ENCODE data around the gene SORCS3.
"Not testable (repeated sequence)": the region's sequence is repeated elsewhere in the genome, so short reads cannot be mapped to it uniquely, and the experiment has no call there.

The SORCS3 gene

DNA sequence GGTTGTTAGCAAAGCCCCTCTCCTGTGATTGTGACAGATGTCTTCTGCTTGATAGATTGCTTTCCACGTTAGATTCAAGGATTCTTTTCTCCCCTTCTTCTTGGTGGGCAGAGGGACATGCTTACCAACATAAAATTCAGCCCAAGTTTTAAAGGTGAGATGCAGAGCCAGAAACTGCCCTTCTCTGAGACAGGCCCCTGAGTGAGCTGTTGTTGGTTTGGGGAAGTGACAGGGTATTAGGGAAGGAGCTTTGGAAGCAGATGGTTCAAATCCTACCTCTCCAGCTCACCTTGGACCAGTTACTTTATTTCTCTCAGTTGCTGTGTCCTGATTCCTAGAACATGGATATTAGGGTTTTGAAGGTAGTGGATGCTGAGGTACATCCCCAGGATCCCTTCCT lies 53.0 kb downstream of the SORCS3 start:
- TF ChIP-seq, protein P1, sequence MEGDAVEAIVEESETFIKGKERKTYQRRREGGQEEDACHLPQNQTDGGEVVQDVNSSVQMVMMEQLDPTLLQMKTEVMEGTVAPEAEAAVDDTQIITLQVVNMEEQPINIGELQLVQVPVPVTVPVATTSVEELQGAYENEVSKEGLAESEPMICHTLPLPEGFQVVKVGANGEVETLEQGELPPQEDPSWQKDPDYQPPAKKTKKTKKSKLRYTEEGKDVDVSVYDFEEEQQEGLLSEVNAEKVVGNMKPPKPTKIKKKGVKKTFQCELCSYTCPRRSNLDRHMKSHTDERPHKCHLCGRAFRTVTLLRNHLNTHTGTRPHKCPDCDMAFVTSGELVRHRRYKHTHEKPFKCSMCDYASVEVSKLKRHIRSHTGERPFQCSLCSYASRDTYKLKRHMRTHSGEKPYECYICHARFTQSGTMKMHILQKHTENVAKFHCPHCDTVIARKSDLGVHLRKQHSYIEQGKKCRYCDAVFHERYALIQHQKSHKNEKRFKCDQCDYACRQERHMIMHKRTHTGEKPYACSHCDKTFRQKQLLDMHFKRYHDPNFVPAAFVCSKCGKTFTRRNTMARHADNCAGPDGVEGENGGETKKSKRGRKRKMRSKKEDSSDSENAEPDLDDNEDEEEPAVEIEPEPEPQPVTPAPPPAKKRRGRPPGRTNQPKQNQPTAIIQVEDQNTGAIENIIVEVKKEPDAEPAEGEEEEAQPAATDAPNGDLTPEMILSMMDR (IDR thresholded peaks at IDR 0.05; ENCODE audit: insufficient read depth, low read length, poor library complexity, severe bottlenecking), result no peak
- no peak for TF ChIP-seq EZH2phosphoT487 (conservative IDR thresholded peaks at IDR 0.05; ENCODE audit: low read length)
- no peaks in the 10 kb centered on the region for H3F3A ChIP-seq (ENCODE audit: insufficient read depth)
- H3K9me3 ChIP-seq (ENCODE audit: insufficient read depth, low read length), result no peaks in the 10 kb centered on the region
- no peak overlapping the region for H3K27ac ChIP-seq (ENCODE audit: low read depth, low read length)
- H3K4me2 ChIP-seq (ENCODE audit: low read depth, low read length, poor library complexity, severe bottlenecking), result no peak overlapping the region
- no peaks in the 10 kb centered on the region for H3K27me3 ChIP-seq (ENCODE audit: low read length)
- H3K4me3 ChIP-seq (ENCODE audit: insufficient read depth, low read length, poor library complexity, severe bottlenecking), result no peak overlapping the region
- H4K20me1 ChIP-seq (ENCODE audit: low read depth, low read length), result no peaks in the 10 kb centered on the region
- no peaks in the 10 kb centered on the region for H3K79me2 ChIP-seq (ENCODE audit: insufficient read depth, low read length)
- no peaks in the 10 kb centered on the region for H3K9me2 ChIP-seq (replicated peaks; ENCODE audit: insufficient read depth, low read length)
- no peaks in the 10 kb centered on the region for H3K36me3 ChIP-seq (ENCODE audit: low read length)
- H2AFZ ChIP-seq (ENCODE audit: low read depth, low read length, severe bottlenecking), result no peak overlapping the region
- no peak overlapping the region for H3K9ac ChIP-seq (ENCODE audit: low read length)

DNA sequence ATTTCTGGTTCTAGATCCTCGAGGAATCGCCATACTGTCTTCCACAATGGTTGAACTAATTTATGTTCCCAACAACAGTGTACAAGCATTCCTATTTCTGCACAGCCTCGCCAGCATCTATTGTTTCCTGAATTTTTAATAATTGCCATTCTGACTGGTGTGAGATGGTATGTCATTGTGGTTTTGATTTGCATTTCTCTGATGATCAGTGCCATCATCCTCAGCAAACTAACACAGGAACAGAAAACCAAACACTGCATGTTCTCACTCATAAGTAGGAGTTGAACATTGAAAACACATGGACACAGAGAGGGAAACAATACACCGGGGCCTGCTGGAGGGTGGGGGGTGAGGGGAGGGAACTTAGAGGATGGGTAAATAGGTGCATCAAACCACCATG lies 62.2 kb downstream of the SORCS3 start:
- not testable (repeated sequence) for H4K20me1 ChIP-seq (ENCODE audit: low read depth, low read length)

DNA sequence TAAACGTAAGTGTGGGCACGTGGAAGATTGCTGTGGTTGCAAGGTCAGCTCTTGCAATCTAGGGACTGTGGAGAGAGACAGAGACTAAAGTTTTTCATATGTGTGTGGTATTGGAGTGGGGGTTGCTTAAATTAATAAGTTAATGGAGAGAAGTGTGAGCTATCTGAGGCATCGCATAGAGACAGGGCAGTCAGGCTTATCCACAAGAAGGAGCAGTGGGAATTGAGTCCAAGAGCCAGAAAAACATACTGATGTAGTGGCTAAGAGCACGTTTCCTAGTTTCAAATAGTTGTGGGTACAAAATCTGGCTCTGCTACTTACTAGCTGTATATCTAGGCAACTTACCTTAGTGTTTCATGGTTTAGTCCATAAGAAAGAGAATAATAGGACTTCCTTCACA lies 65.8 kb downstream of the SORCS3 start:
- H3K9me2 ChIP-seq (replicated peaks; ENCODE audit: insufficient read depth, low read length), result no peaks in the 10 kb centered on the region
- no peak overlapping the region for H3K27ac ChIP-seq (ENCODE audit: low read depth, low read length)
- no peak overlapping the region for H2AFZ ChIP-seq (ENCODE audit: low read depth, low read length, severe bottlenecking)
- no peaks in the 10 kb centered on the region for H3F3A ChIP-seq (ENCODE audit: insufficient read depth)
- no peak overlapping the region for H3K4me3 ChIP-seq (ENCODE audit: insufficient read depth, low read length, poor library complexity, severe bottlenecking)
- H3K79me2 ChIP-seq (ENCODE audit: insufficient read depth, low read length), result no peaks in the 10 kb centered on the region
- TF ChIP-seq, protein P1 (IDR thresholded peaks at IDR 0.05; ENCODE audit: insufficient read depth, low read length, poor library complexity, severe bottlenecking), result no peak
- no peak for TF ChIP-seq EZH2phosphoT487 (conservative IDR thresholded peaks at IDR 0.05; ENCODE audit: low read length)
- H3K27me3 ChIP-seq (ENCODE audit: low read length), result no peaks in the 10 kb centered on the region
- no peak overlapping the region for H3K9ac ChIP-seq (ENCODE audit: low read length)
- no peak overlapping the region for H3K4me2 ChIP-seq (ENCODE audit: low read depth, low read length, poor library complexity, severe bottlenecking)
- no peaks in the 10 kb centered on the region for H4K20me1 ChIP-seq (ENCODE audit: low read depth, low read length)
- no peaks in the 10 kb centered on the region for H3K9me3 ChIP-seq (ENCODE audit: insufficient read depth, low read length)
- no peaks in the 10 kb centered on the region for H3K36me3 ChIP-seq (ENCODE audit: low read length)

More for the DNA sequence above, 62.2 kb downstream of the SORCS3 start:
- not testable (repeated sequence) for H3K4me2 ChIP-seq (ENCODE audit: low read depth, low read length, poor library complexity, severe bottlenecking); H3K27me3 ChIP-seq (ENCODE audit: low read length); H2AFZ ChIP-seq (ENCODE audit: low read depth, low read length, severe bottlenecking); H3K9me2 ChIP-seq (replicated peaks; ENCODE audit: insufficient read depth, low read length); H3K36me3 ChIP-seq (ENCODE audit: low read length); H3K79me2 ChIP-seq (ENCODE audit: insufficient read depth, low read length); H3F3A ChIP-seq (ENCODE audit: insufficient read depth); H3K27ac ChIP-seq (ENCODE audit: low read depth, low read length); H3K9me3 ChIP-seq (ENCODE audit: insufficient read depth, low read length); H3K4me3 ChIP-seq (ENCODE audit: insufficient read depth, low read length, poor library complexity, severe bottlenecking); H3K9ac ChIP-seq (ENCODE audit: low read length)

DNA sequence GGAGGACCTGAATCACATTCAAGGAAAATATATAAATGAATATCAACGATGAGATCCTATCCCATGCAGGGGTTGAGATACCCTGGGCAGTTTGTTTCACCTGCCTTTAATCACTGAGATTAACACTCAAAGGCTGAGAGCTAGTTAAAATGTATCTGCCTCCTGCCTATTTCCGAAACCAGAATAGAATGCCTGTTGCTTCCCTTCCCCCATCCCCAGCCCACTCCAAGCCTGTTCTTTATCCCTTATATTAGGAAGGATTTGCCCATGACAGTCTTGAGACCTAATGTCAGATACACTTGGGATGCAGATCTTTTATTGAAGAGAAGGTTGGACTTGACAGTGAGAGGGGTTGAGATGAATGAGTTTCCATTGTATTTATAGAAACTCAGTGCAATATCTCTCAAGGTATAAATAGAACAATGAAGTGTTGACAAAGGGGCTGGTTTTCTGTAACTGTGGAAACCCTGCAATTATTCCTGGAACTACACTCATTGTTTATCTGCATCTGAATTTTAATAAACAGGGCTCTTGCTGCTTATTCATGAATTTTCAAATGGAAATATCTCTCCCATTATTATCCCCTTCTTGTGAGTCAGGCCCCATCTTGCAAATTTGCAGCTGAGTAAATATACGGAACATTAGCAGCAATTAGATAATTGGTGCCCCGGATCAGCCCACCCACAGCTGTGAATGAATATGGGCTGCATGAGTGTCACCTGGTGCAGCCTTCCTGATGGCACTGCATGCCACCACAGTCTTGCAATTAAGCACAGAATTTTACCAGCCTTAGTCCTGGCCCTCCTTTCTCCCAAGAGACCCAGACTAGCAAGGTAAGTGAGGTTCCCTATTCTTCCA lies 66.7 kb downstream of the SORCS3 start:
- Histone ChIP-seq H3K9me2 (replicated peaks; ENCODE audit: insufficient read depth, low read length) (no peaks in the 10 kb centered on the region), H3K9ac (ENCODE audit: low read length) (no peak overlapping the region), H3K36me3 (ENCODE audit: low read length) (no peaks in the 10 kb centered on the region), H3K27me3 (ENCODE audit: low read length) (no peaks in the 10 kb centered on the region), H3K4me3 (ENCODE audit: insufficient read depth, low read length, poor library complexity, severe bottlenecking) (no peak overlapping the region), H3K4me2 (ENCODE audit: low read depth, low read length, poor library complexity, severe bottlenecking) (no peak overlapping the region), H3K27ac (ENCODE audit: low read depth, low read length) (no peak overlapping the region), H3F3A (ENCODE audit: insufficient read depth) (no peaks in the 10 kb centered on the region), H3K79me2 (ENCODE audit: insufficient read depth, low read length) (no peaks in the 10 kb centered on the region), H2AFZ (ENCODE audit: low read depth, low read length, severe bottlenecking) (no peak overlapping the region), H3K9me3 (ENCODE audit: insufficient read depth, low read length) (no peaks in the 10 kb centered on the region), H4K20me1 (ENCODE audit: low read depth, low read length) (no peaks in the 10 kb centered on the region)
- TF ChIP-seq EZH2phosphoT487 (conservative IDR thresholded peaks at IDR 0.05; ENCODE audit: low read length), result no peak
